ENCODE results near the gene UTP14C. TPM values are rescaled to one million over a fixed set of nuclear protein-coding genes. Genes with fewer than 3 reads are reported as not detected.

The UTP14C gene
- total and polyA plus RNA-seq, 12 donors = 1.4 to 21.4 (median 14.1) TPM

DNA sequence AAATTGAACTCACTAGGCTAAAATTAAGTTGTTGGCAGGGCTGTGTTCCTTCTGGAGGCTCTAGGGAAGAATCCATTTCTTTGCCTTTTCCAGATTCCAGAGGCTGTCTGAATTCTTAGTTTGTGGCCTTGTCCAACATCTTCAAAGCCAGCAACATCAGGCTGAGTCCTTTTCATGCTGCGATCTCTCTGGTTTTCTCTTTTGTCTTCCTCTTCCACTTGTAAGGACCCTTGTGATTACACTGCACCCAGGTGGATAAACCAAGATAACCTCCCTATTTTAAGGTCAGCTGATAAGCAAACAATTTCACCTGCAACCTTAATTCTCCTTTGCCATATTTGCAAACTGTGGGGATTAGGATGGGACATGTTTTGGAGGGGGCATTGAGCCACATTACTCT, 11.5 kb downstream of the UTP14C start:
- DNase-seq = no peak
- TF ChIP-seq POLR2A (IDR thresholded peaks at IDR 0.05) = no peak
- TF ChIP-seq, protein P1, sequence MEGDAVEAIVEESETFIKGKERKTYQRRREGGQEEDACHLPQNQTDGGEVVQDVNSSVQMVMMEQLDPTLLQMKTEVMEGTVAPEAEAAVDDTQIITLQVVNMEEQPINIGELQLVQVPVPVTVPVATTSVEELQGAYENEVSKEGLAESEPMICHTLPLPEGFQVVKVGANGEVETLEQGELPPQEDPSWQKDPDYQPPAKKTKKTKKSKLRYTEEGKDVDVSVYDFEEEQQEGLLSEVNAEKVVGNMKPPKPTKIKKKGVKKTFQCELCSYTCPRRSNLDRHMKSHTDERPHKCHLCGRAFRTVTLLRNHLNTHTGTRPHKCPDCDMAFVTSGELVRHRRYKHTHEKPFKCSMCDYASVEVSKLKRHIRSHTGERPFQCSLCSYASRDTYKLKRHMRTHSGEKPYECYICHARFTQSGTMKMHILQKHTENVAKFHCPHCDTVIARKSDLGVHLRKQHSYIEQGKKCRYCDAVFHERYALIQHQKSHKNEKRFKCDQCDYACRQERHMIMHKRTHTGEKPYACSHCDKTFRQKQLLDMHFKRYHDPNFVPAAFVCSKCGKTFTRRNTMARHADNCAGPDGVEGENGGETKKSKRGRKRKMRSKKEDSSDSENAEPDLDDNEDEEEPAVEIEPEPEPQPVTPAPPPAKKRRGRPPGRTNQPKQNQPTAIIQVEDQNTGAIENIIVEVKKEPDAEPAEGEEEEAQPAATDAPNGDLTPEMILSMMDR (IDR thresholded peaks at IDR 0.05) = no peak
- Histone ChIP-seq H3K27ac (no peak overlapping the region), H3K4me3 (no peak overlapping the region), H3K9me3 (replicated peaks in 1 of 3) (no peaks in the 10 kb centered on the region), H3K4me1 (replicated peaks in 1 of 2) (no peaks in the 10 kb centered on the region), H3K36me3 (replicated peaks in 1 of 2) (no peaks in the 10 kb centered on the region), H3K27me3 (no peaks in the 10 kb centered on the region)
- intact Hi-C loops (cut with DNase I) = no loop called here
- WGBS, 4 donors = 87 to 96% (median 90%) methylated on average over 1 of the region's 1 CpG

GRCh38 chr13:52043675-52044074, 19.2 kb downstream of the UTP14C start:
- TF ChIP-seq POLR2A (IDR thresholded peaks at IDR 0.05) = no peak
- TF ChIP-seq, protein P1 (IDR thresholded peaks at IDR 0.05) = no peak
- intact Hi-C loops (cut with DNase I) = no loop called here
- WGBS, 4 donors = 88 to 99% (median 96%) methylated on average over 3 of the region's 3 CpGs

GRCh38 chr13:52047463-52047862, 23.0 kb downstream of the UTP14C start:
- DNase-seq = no peak
- Histone ChIP-seq H3K4me1 (replicated peaks in 1 of 2) (no peaks in the 10 kb centered on the region), H3K36me3 (replicated peaks in 1 of 2) (no peaks in the 10 kb centered on the region), H3K27ac (no peak overlapping the region), H3K4me3 (no peak overlapping the region), H3K27me3 (no peaks in the 10 kb centered on the region), H3K9me3 (replicated peaks in 1 of 3) (no peaks in the 10 kb centered on the region)
- intact Hi-C loops (cut with DNase I) = no loop called here
- no peak for TF ChIP-seq POLR2A (IDR thresholded peaks at IDR 0.05)
- TF ChIP-seq, protein P1 (IDR thresholded peaks at IDR 0.05) = no peak
- 85 to 89% (median 89%) methylated on average over 3 of the region's 3 CpGs for WGBS, 4 donors

More at GRCh38 chr13:52043675-52044074, 19.2 kb downstream of the UTP14C start:
- H3K9me3 ChIP-seq (replicated peaks in 1 of 3) = no peaks in the 10 kb centered on the region
- H3K36me3 ChIP-seq (replicated peaks in 1 of 2) = no peaks in the 10 kb centered on the region
- H3K27me3 ChIP-seq = no peaks in the 10 kb centered on the region
- H3K4me1 ChIP-seq (replicated peaks in 1 of 2) = no peaks in the 10 kb centered on the region
- H3K4me3 ChIP-seq = no peak overlapping the region
- no peak for DNase-seq
- H3K27ac ChIP-seq = no peak overlapping the region

DNA sequence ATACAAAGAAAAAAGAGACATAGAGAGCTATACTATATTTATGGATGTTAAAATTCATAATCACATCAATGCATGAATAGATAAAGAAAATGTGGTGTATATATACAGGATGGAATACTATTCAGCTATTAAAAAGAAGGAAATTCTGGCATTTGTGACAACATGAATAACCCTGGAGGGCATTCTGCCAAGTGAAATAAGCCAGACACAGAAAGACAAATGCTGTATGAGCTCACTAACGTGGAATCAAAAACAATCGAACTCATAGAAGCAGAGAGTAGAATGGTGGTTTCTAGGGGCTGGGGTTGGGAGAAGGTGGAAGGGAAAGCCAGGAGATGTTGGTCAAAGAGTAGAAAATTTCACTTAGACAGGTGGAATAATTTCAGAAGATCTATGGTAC, 24.0 kb downstream of the UTP14C start:
- Histone ChIP-seq H3K36me3 (replicated peaks in 1 of 2) (no peaks in the 10 kb centered on the region), H3K4me1 (replicated peaks in 1 of 2) (no peaks in the 10 kb centered on the region), H3K9me3 (replicated peaks in 1 of 3) (no peaks in the 10 kb centered on the region), H3K27ac (no peak overlapping the region), H3K27me3 (no peaks in the 10 kb centered on the region), H3K4me3 (no peak overlapping the region)
- DNase-seq = no peak
- no peak for TF ChIP-seq POLR2A (IDR thresholded peaks at IDR 0.05)
- TF ChIP-seq, protein P1 (IDR thresholded peaks at IDR 0.05) = no peak
- intact Hi-C loops (cut with DNase I) = no loop called here
- 29 to 52% (median 39%) methylated on average over 2 of the region's 2 CpGs for WGBS, 4 donors
